HepG2 (cell line): ENCODE results near the gene HELZ2. TPM values are rescaled to one million over a fixed set of nuclear protein-coding genes. Genes with fewer than 3 reads are reported as not detected.

Experiments
- ATAC-seq: fragments of 200-7000 bp; cut with Tn5 transposase; 3 replicates; pipeline ENCODE4 v1.9.1; 2020; ENCODE audit warnings: mild to moderate bottlenecking, moderate library complexity
- BruUV-seq: library from RNA; stranded (reverse); fragments of 400-500 nt; replicated peaks from 2 replicates; lab custom pipeline; 2021; lab: Mats Ljungman, UMichigan
- CTCF ChIA-PET: fragments of 300-600 bp; formaldehyde crosslinking; extraction: SDS; loops from one replicate; lab custom pipeline; 2021; ENCODE audit warnings: low total read pairs, inconsistent platforms, low intra/inter-chr PET ratio; lab: Yijun Ruan, JAX
- POLR2A ChIA-PET: fragments of 350-600 bp; sonication (Branson Sonifier 250); formaldehyde crosslinking; loops from one replicate; lab custom pipeline; 2020; ENCODE audit warnings: antibody characterized with exemption, inconsistent platforms; lab: Yijun Ruan, JAX
- DNase-seq: peaks from one replicate; pipeline ENCODE4 v3.0.0-alpha.2; 2015; ENCODE audit warnings: low spot score
- FAIRE-seq: peaks from 3 replicates; lab custom pipeline; 2011; peaks lifted over from hg19 to GRCh38; lab: Jason Lieb, UNC
- H2AFZ ChIP-seq: one replicate; pipeline ENCODE4 v1.6.1; 2011; ENCODE audit warnings: low read length, inconsistent platforms
- H3K27ac ChIP-seq: fragments of 300-600 bp; 3 replicates; pipeline ENCODE4 v1.8.0; 2011; ENCODE audit warnings: mixed run types, mild to moderate bottlenecking, mixed read lengths, low read length, inconsistent platforms; ENCODE audit not compliant: insufficient read depth; ENCODE audit errors: extremely low read length
- H3K27me3 ChIP-seq, 2 experiments: fragments of 200-600 bp in 1 of 2; 2 replicates in 1 of 2; 3 replicates in 1 of 2; pipeline versions ENCODE4 v1.6.0 to v1.8.0; 2011; ENCODE audit warnings: low read length in 2 of 2, mild to moderate bottlenecking in 2 of 2, moderate library complexity in 2 of 2, inconsistent platforms in 1 of 2; ENCODE audit not compliant: insufficient read depth in 2 of 2, control insufficient read depth in 1 of 2
- H3K36me3 ChIP-seq, 2 experiments: fragments of 200-600 bp in 1 of 2; replicated peaks in 1 of 2; 2 replicates in 1 of 2; 3 replicates in 1 of 2; pipeline versions ENCODE4 v1.5.1 to v1.8.0; 2011; ENCODE audit warnings: low read length in 2 of 2, inconsistent platforms in 1 of 2; ENCODE audit not compliant: insufficient read depth in 2 of 2, control insufficient read depth in 1 of 2
- H3K4me1 ChIP-seq: 2 replicates; pipeline ENCODE4 v1.5.1; 2012; ENCODE audit warnings: low read length, inconsistent platforms; ENCODE audit not compliant: insufficient read depth
- H3K4me2 ChIP-seq: 2 replicates; pipeline ENCODE4 v1.6.0; 2011; ENCODE audit warnings: low read depth, low read length, inconsistent platforms
- H3K4me3 ChIP-seq, 3 experiments: fragments of 200-600 bp in 1 of 3; sonication (generic), shearing (Covaris generic) in 1 of 3; replicated peaks in 1 of 3; 2 replicates each; pipeline ENCODE4 v1.5.1; 2011 to 2016; ENCODE audit warnings: low read length in 3 of 3, inconsistent platforms in 2 of 3, low read depth in 2 of 3, mild to moderate bottlenecking in 2 of 3, control low read depth in 1 of 3, mixed read lengths in 1 of 3; ENCODE audit not compliant: insufficient read depth in 1 of 3
- H3K79me2 ChIP-seq: one replicate; pipeline ENCODE4 v1.6.1; 2011; ENCODE audit warnings: low read length, inconsistent platforms; ENCODE audit not compliant: insufficient read depth
- H3K9ac ChIP-seq: 2 replicates; pipeline ENCODE4 v1.6.0; 2011; ENCODE audit warnings: mild to moderate bottlenecking, low read depth, low read length, inconsistent platforms; ENCODE audit not compliant: insufficient read depth
- H3K9me3 ChIP-seq: 2 replicates; pipeline ENCODE4 v1.5.1; 2012; ENCODE audit warnings: mild to moderate bottlenecking, low read length
- H4K20me1 ChIP-seq: 2 replicates; pipeline ENCODE4 v1.6.0; 2011; ENCODE audit warnings: inconsistent platforms, mild to moderate bottlenecking, low read length, moderate library complexity; ENCODE audit not compliant: insufficient read depth
- BATF2 ChIP-seq: sonication (generic); formaldehyde crosslinking; IDR thresholded peaks from 2 replicates; pipeline ENCODE4 v1.8.0; 2022; ENCODE audit warnings: mild to moderate bottlenecking, missing genetic modification reagents, moderate library complexity
- MTF1 ChIP-seq: sonication (generic); formaldehyde crosslinking; IDR thresholded peaks from 2 replicates; pipeline ENCODE4 v1.5.0; 2020; ENCODE audit warnings: missing genetic modification reagents
- PBX2 ChIP-seq: IDR thresholded peaks from 2 replicates; pipeline ENCODE4 v1.6.1; 2016; ENCODE audit warnings: control low read depth
- SMAD3 ChIP-seq: sonication (generic); formaldehyde crosslinking; IDR thresholded peaks from 2 replicates; pipeline ENCODE4 v1.4.0; 2020; ENCODE audit warnings: missing genetic modification reagents
- USF2 ChIP-seq, 2 experiments: sonication (generic) in 1 of 2; formaldehyde crosslinking in 1 of 2; IDR thresholded peaks; 2 replicates each; pipeline versions ENCODE4 v1.5.1 to v1.6.1; 2011 to 2020; ENCODE audit warnings: borderline replicate concordance in 1 of 2, low read depth in 1 of 2, low read length in 1 of 2, mild to moderate bottlenecking in 1 of 2, missing genetic modification reagents in 1 of 2, moderate library complexity in 1 of 2
- XBP1 ChIP-seq: sonication (generic); formaldehyde crosslinking; IDR thresholded peaks from 2 replicates; pipeline ENCODE4 v1.5.0; 2020; ENCODE audit warnings: missing genetic modification reagents
- ZNF564 ChIP-seq: sonication (generic); formaldehyde crosslinking; IDR thresholded peaks from 2 replicates; pipeline ENCODE4 v1.8.1; 2023; ENCODE audit warnings: mild to moderate bottlenecking, missing genetic modification reagents
- WGBS: methylation state at CpG from one replicate; pipeline ENCODE4 v1.1.6; 2017; ENCODE audit warnings: low lambda C conversion rate; 5-methylcytosine and 5-hydroxymethylcytosine counted together
- in situ Hi-C: cut with HindIII; loops from 2 replicates; pipeline ENCODE4 v1.10.0; 2017; ENCODE audit warnings: low pct_unique_long_range_greater_than_20kb; ENCODE audit not compliant: extremely low pct_ligation_motif_present
- intact Hi-C: fragments of 100-400 bp; cut with micrococcal nuclease; formaldehyde crosslinking; loops from one replicate; pipeline ENCODE4 v1.10.0; 2022; ENCODE audit not compliant: unreplicated experiment
- polyA plus RNA-seq, 8 experiments: library from polyadenylated mRNA; depleted of rRNA in 3 of 8; stranded (reverse) in 7 of 8; unstranded in 1 of 8; fragments of >200 nt; fragmentation: Illumina TruSeq in 4 of 8; extraction: Trizol in 4 of 8; gene quantifications; 2 replicates each; pipeline versions ENCODE4 v1.2.1 to v1.2.3, GENCODE V29; 2011 to 2016; ENCODE audit warnings: low read depth in 4 of 8, missing spikeins in 1 of 8, mixed read lengths in 1 of 8; ENCODE audit not compliant: insufficient read depth in 1 of 8
- total RNA-seq, 5 experiments: library from RNA; depleted of rRNA; stranded (reverse); fragments of >200 nt; fragmentation: Illumina TruSeq; extraction: Trizol; gene quantifications; 2 replicates each; pipeline ENCODE4 v1.2.3, GENCODE V29; 2016; ENCODE audit warnings: low read depth in 1 of 5
- TF ChIP-seq, protein P1 (sequence below): sonication (generic); formaldehyde crosslinking; IDR thresholded peaks from 2 replicates; pipeline ENCODE4 v1.4.0; 2020; ENCODE audit warnings: mild to moderate bottlenecking, missing genetic modification reagents

HELZ2 gene
- total and polyA plus RNA-seq, 2 of the 13 experiments (the other 11 are each of a cell fraction or from before 2014, with no cell fraction given), result 9.6 to 10.1 TPM

DNA sequence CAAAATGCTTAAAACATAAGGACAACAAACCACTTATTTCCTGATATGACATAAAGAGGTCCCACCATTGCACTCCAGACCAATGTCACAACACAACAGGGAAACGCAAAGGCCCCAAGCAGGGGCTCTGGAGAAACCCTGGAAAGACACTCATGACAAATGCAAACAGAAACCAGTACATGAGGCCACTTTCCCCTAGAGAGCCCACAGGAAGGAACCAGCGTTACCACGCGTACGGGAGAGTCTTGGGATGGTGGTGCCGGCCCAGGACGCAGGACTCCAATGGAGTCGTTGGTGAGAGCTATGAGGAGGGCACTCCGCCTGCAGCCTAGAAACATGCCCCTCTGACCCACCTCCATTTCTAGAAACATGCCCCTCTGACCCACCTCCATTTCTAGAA is 32.6 kb upstream of the HELZ2 start:
- Histone ChIP-seq H3K27me3 (no peaks in the 10 kb centered on the region), H3K4me1 (no peaks in the 10 kb centered on the region), H4K20me1 (no peaks in the 10 kb centered on the region), H3K79me2 (no peaks in the 10 kb centered on the region), H3K4me3 (no peak overlapping the region), H3K27ac (no peak overlapping the region), H3K9me3 (no peaks in the 10 kb centered on the region), H3K4me2 (no peak overlapping the region), H3K9ac (no peak overlapping the region), H2AFZ (no peak overlapping the region), H3K36me3 (peaks cover 12 to 24% of the 10 kb centered on the region in 2 experiments)
- 93% methylated on average over 9 of the region's 9 CpGs for WGBS
- POLR2A ChIA-PET, result no interaction called here
- intact Hi-C loops (no loop called here), in situ Hi-C loops (no loop called here)
- ATAC-seq (no peak), DNase-seq (no peak), FAIRE-seq (peak; percentile 18)
- TF ChIP-seq SMAD3 (CRISPR knock-in tag) (no peak), MTF1 (CRISPR knock-in tag) (no peak), ZNF564 (no peak), BATF2 (CRISPR knock-in tag) (no peak), USF2 (IDR thresholded peaks at IDR 0.05; ENCODE audit: low read depth, low read length) (no peak), USF2 (CRISPR knock-in tag; IDR thresholded peaks at IDR 0.05; ENCODE audit: borderline replicate concordance) (no peak), XBP1 (CRISPR knock-in tag) (no peak), PBX2 (CRISPR knock-in tag) (no peak)
- TF ChIP-seq, protein P1, sequence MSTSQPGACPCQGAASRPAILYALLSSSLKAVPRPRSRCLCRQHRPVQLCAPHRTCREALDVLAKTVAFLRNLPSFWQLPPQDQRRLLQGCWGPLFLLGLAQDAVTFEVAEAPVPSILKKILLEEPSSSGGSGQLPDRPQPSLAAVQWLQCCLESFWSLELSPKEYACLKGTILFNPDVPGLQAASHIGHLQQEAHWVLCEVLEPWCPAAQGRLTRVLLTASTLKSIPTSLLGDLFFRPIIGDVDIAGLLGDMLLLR, result no peak
- no TSS peak for BruUV-seq
- CTCF ChIA-PET, result no interaction called here
